ENCODE measurements around the gene KRT77.

GRCh38 chr12:52727037-52727436, 23.7 kb upstream of the KRT77 start:
- no peak for TF ChIP-seq EZH2 (IDR thresholded peaks at IDR 0.05; ENCODE audit: insufficient read depth, poor library complexity, severe bottlenecking)
- no peak for TF ChIP-seq EZH2phosphoT487 (IDR thresholded peaks at IDR 0.05; ENCODE audit: insufficient read depth, low read depth)
